Osteocyte (in vitro differentiated cells): ENCODE results near the gene SMCHD1. TPM values are rescaled to one million over a fixed set of nuclear protein-coding genes. Genes with fewer than 3 reads are reported as not detected.

Experiments
- DNase-seq: peaks from one replicate; pipeline ENCODE4 v3.0.0; 2021; ENCODE audit warnings: mixed read lengths; ENCODE audit not compliant: unreplicated experiment; ENCODE audit errors: extremely low spot score
- H3K27ac Mint-ChIP-seq: one replicate; pipeline ENCODE4 v1.8.0; 2021; ENCODE audit warnings: mild to moderate bottlenecking, mixed read lengths; ENCODE audit not compliant: unreplicated experiment
- H3K27me3 Mint-ChIP-seq: one replicate; pipeline ENCODE4 v1.8.0; 2021; ENCODE audit warnings: mixed read lengths; ENCODE audit not compliant: unreplicated experiment
- H3K36me3 Mint-ChIP-seq: one replicate; pipeline ENCODE4 v1.8.0; 2021; ENCODE audit warnings: mixed read lengths; ENCODE audit not compliant: unreplicated experiment
- H3K4me1 Mint-ChIP-seq: one replicate; pipeline ENCODE4 v1.8.0; 2021; ENCODE audit warnings: mixed read lengths; ENCODE audit not compliant: unreplicated experiment
- H3K4me3 Mint-ChIP-seq: one replicate; pipeline ENCODE4 v1.8.0; 2021; ENCODE audit warnings: mild to moderate bottlenecking, moderate library complexity, mixed read lengths; ENCODE audit not compliant: unreplicated experiment
- H3K9me3 Mint-ChIP-seq: one replicate; pipeline ENCODE4 v1.8.0; 2021; ENCODE audit warnings: mixed read lengths; ENCODE audit not compliant: unreplicated experiment
- CTCF ChIP-seq: fragments of 200-600 bp; sonication (generic); IDR thresholded peaks from 2 replicates; pipeline ENCODE4 v1.5.0; 2021; ENCODE audit warnings: antibody characterized with exemption, mild to moderate bottlenecking, moderate library complexity
- long read RNA-seq: library from polyadenylated mRNA; unstranded; transcript quantifications from one replicate; pipeline ENCODE4 v2.0.0, GENCODE V29; 2021
- total RNA-seq: library from RNA; stranded (reverse); gene quantifications from 2 replicates; pipeline ENCODE4 v1.2.1, GENCODE V29; 2021

The SMCHD1 gene
- 55.8 and 58.1 TPM in 2 replicates for total RNA-seq
- long read RNA-seq, partial matches to known transcripts = 10 of 14 reads
- long read RNA-seq, other reads (novel, unspliced or antisense) = 4 of 14 reads

GRCh38 chr18:2655178-2655953 lies at the start of gene SMCHD1:
SMCHD1 (plus strand) TSS chr18:2655726; CDS start chr18:2656076, 350 bp downstream.
- no peak for TF ChIP-seq CTCF
- peak; percentile 94 for DNase-seq
- H3K4me3 Mint-ChIP-seq = peak within 1 kb of the TSS; percentile 91
- H3K27ac Mint-ChIP-seq = peak within 1 kb of the TSS; percentile 93
- no peaks in the 10 kb centered on the region for H3K36me3 Mint-ChIP-seq
- H3K4me1 Mint-ChIP-seq = peaks cover 29% of the 10 kb centered on the region
- H3K9me3 Mint-ChIP-seq = no peaks in the 10 kb centered on the region
- H3K27me3 Mint-ChIP-seq = peaks cover 2% of the 10 kb centered on the region

- H3K4me1 Mint-ChIP-seq = peaks cover 25% of the 10 kb centered on the region
- peak overlapping the region; percentile 47 for H3K4me3 Mint-ChIP-seq
- H3K27ac Mint-ChIP-seq = peak overlapping the region; percentile 86
- DNase-seq = no peak
- TF ChIP-seq CTCF = no peak
- H3K9me3 Mint-ChIP-seq = no peaks in the 10 kb centered on the region
- H3K27me3 Mint-ChIP-seq = no peaks in the 10 kb centered on the region
- peaks cover 5% of the 10 kb centered on the region for H3K36me3 Mint-ChIP-seq
Measured at GRCh38 chr18:2606335-2606734, 49.2 kb upstream of the SMCHD1 start.

GRCh38 chr18:2609604-2610003 lies 45.9 kb upstream of the SMCHD1 start:
- no peak overlapping the region for H3K4me3 Mint-ChIP-seq
- no peaks in the 10 kb centered on the region for H3K27me3 Mint-ChIP-seq
- H3K4me1 Mint-ChIP-seq = peaks cover 22% of the 10 kb centered on the region
- H3K27ac Mint-ChIP-seq = no peak overlapping the region
- peaks cover 13% of the 10 kb centered on the region for H3K36me3 Mint-ChIP-seq
- no peaks in the 10 kb centered on the region for H3K9me3 Mint-ChIP-seq
- TF ChIP-seq CTCF = no peak
- DNase-seq = no peak

GRCh38 chr18:2610549-2610948 lies 45.0 kb upstream of the SMCHD1 start:
- Mint-ChIP-seq H3K27ac (no peak overlapping the region), H3K4me1 (peaks cover 15% of the 10 kb centered on the region), H3K36me3 (peaks cover 19% of the 10 kb centered on the region), H3K4me3 (no peak overlapping the region), H3K9me3 (peaks cover 3% of the 10 kb centered on the region), H3K27me3 (no peaks in the 10 kb centered on the region)
- TF ChIP-seq CTCF = no peak
- no peak for DNase-seq

GRCh38 chr18:2612996-2613395 lies 42.5 kb upstream of the SMCHD1 start:
- peaks cover 3% of the 10 kb centered on the region for H3K9me3 Mint-ChIP-seq
- H3K4me3 Mint-ChIP-seq = no peak overlapping the region
- peaks cover 22% of the 10 kb centered on the region for H3K36me3 Mint-ChIP-seq
- peaks cover 6% of the 10 kb centered on the region for H3K4me1 Mint-ChIP-seq
- DNase-seq = no peak
- H3K27ac Mint-ChIP-seq = no peak overlapping the region
- no peaks in the 10 kb centered on the region for H3K27me3 Mint-ChIP-seq
- no peak for TF ChIP-seq CTCF
